K562 (cell line): ENCODE measurements around the gene BNIPL. TPM values are rescaled to one million over a fixed set of nuclear protein-coding genes. Genes with fewer than 3 reads are reported as not detected.
A peak's percentile ranks its signal among the peaks of the same experiment; 100 is the strongest.

Source experiments
- ATF3 ChIP-seq, 2 experiments: fragments of 450-650 bp in 1 of 2; sonication (generic) in 1 of 2; formaldehyde crosslinking in 1 of 2; IDR thresholded peaks in 1 of 2; conservative IDR thresholded peaks in 1 of 2; 2 replicates each; pipeline versions ENCODE4 v1.6.1 to v1.8.1; 2016 to 2023; ENCODE audit warnings: mild to moderate bottlenecking in 2 of 2, moderate library complexity in 2 of 2, inconsistent platforms in 1 of 2, missing genetic modification reagents in 1 of 2
- BRF1 ChIP-seq: IDR thresholded peaks from 3 replicates; pipeline ENCODE4 v1.6.1; 2011; ENCODE audit warnings: borderline replicate concordance, mild to moderate bottlenecking; ENCODE audit not compliant: insufficient read length; ENCODE audit errors: extremely low read depth
- CEBPB ChIP-seq: fragments of 450-650 bp; IDR thresholded peaks from 2 replicates; pipeline ENCODE4 v1.6.1; 2016; ENCODE audit warnings: missing genetic modification characterization, missing compliant biosample characterization
- DPF2 ChIP-seq: fragments of 450-650 bp; IDR thresholded peaks from 2 replicates; pipeline ENCODE4 v1.6.1; 2016
- ELF1 ChIP-seq: fragments of 200-800 bp; sonication (Bioruptor generic); IDR thresholded peaks from 2 replicates; pipeline ENCODE4 v1.6.1; 2016; ENCODE audit warnings: missing genetic modification characterization, missing compliant biosample characterization
- EP300 ChIP-seq: IDR thresholded peaks from 2 replicates; pipeline ENCODE4 v1.6.1; 2012; ENCODE audit warnings: low read length, improper control_type of control experiment
- EWSR1 ChIP-seq: fragments of 450-650 bp; IDR thresholded peaks from 2 replicates; pipeline ENCODE4 v1.6.1; 2018; ENCODE audit warnings: borderline replicate concordance, mild to moderate bottlenecking, low read depth, moderate library complexity; ENCODE audit not compliant: partially characterized antibody
- GTF2E2 ChIP-seq: fragments of 200-800 bp; sonication (Bioruptor generic); IDR thresholded peaks from 2 replicates; pipeline ENCODE4 v1.6.1; 2016; ENCODE audit warnings: missing genetic modification characterization, missing compliant biosample characterization
- IRF9 ChIP-seq: fragments of 450-650 bp; IDR thresholded peaks from 2 replicates; pipeline ENCODE4 v1.6.1; 2016; ENCODE audit warnings: missing biosample characterization, missing genetic modification characterization
- JUND ChIP-seq, 2 experiments: IDR thresholded peaks; 2 replicates in 1 of 2; 3 replicates in 1 of 2; pipeline ENCODE4 v1.6.1; 2011; ENCODE audit warnings: borderline replicate concordance in 2 of 2, low read depth in 2 of 2, low read length in 2 of 2, improper control_type of control experiment in 1 of 2, missing biosample characterization in 1 of 2, missing genetic modification characterization in 1 of 2, missing genetic modification reagents in 1 of 2
- MTA1 ChIP-seq: fragments of 450-650 bp; IDR thresholded peaks from 2 replicates; pipeline ENCODE4 v1.6.1; 2017; ENCODE audit warnings: borderline replicate concordance
- NFIC ChIP-seq: fragments of 450-650 bp; IDR thresholded peaks from 2 replicates; pipeline ENCODE4 v1.6.1; 2017; ENCODE audit warnings: mild to moderate bottlenecking, inconsistent platforms
- NFRKB ChIP-seq: fragments of 450-650 bp; IDR thresholded peaks from 2 replicates; pipeline ENCODE4 v1.6.1; 2016; ENCODE audit warnings: low read depth
- RBM17 ChIP-seq: fragments of 200-400 bp; formaldehyde crosslinking; IDR thresholded peaks from 2 replicates; pipeline ENCODE4 v1.6.1; 2017; ENCODE audit warnings: low read depth, mild to moderate bottlenecking, low read length, borderline replicate concordance
- SIRT6 ChIP-seq: IDR thresholded peaks from one replicate; pipeline ENCODE4 v1.6.1; 2012; ENCODE audit warnings: low read depth, mild to moderate bottlenecking, control low read depth, inconsistent platforms, low read length, moderate library complexity
- SMAD4 ChIP-seq: fragments of 250-450 bp; sonication (Bioruptor Pico); conservative IDR thresholded peaks from 2 replicates; pipeline ENCODE4 v1.8.0; 2021; ENCODE audit warnings: inconsistent platforms, mild to moderate bottlenecking, moderate library complexity
- SMARCC2 ChIP-seq: fragments of 450-650 bp; IDR thresholded peaks from 2 replicates; pipeline ENCODE4 v1.6.1; 2017; ENCODE audit warnings: antibody characterized with exemption, moderate library complexity, mild to moderate bottlenecking, low read depth
- SMARCE1 ChIP-seq: fragments of 450-650 bp; IDR thresholded peaks from 2 replicates; pipeline ENCODE4 v1.7.1; 2016; ENCODE audit warnings: mild to moderate bottlenecking
- TRIM24 ChIP-seq, 2 experiments: fragments of 450-650 bp; IDR thresholded peaks; 2 replicates each; pipeline ENCODE4 v1.6.1; 2016
- ZFPM2 ChIP-seq: fragments of 250-450 bp; sonication (Bioruptor Pico); IDR thresholded peaks from 2 replicates; pipeline ENCODE4 v1.5.1; 2022; ENCODE audit warnings: mild to moderate bottlenecking
- polyA plus RNA-seq, 8 experiments: library from polyadenylated mRNA; depleted of rRNA in 4 of 8; stranded (reverse) in 5 of 8; unstranded in 3 of 8; fragments of >200 nt; fragmentation: Nextera tagmentation in 2 of 8; fragmentation: Illumina TruSeq in 1 of 8; extraction: Ambion mirVana in 2 of 8; extraction: Trizol in 1 of 8; gene quantifications; 2 replicates each; pipeline versions ENCODE4 v1.2.1 to v1.2.3, GENCODE V29; 2011 to 2014; ENCODE audit warnings: inconsistent platforms in 1 of 8, missing spikeins in 1 of 8
- total RNA-seq, 7 experiments: library from RNA; depleted of rRNA in 6 of 7; stranded (reverse); fragments of >200 nt in 6 of 7; fragmentation: Illumina TruSeq in 2 of 7; extraction: Trizol in 2 of 7; gene quantifications; 2 replicates each; pipeline versions ENCODE4 v1.2.1 to v1.2.3, GENCODE V29; 2011 to 2021; ENCODE audit warnings: low replicate concordance in 1 of 7
- TF ChIP-seq, protein P1 (sequence below): fragments of 450-650 bp; IDR thresholded peaks from 2 replicates; pipeline ENCODE4 v1.7.1; 2018; ENCODE audit warnings: mild to moderate bottlenecking, low read depth; ENCODE audit not compliant: partially characterized antibody
- TF ChIP-seq, protein P2 (sequence below): fragments of 450-650 bp; conservative IDR thresholded peaks from 2 replicates; pipeline ENCODE4 v1.6.1; 2016; ENCODE audit warnings: missing genetic modification characterization, low read depth, mild to moderate bottlenecking, control low read depth, missing compliant biosample characterization

BNIPL gene
- total and polyA plus RNA-seq, 9 of the 15 experiments (the other 6 are each of a cell fraction or from before 2014, with no cell fraction given) = 0.08 to 1.4 (median 0.68) TPM

DNA sequence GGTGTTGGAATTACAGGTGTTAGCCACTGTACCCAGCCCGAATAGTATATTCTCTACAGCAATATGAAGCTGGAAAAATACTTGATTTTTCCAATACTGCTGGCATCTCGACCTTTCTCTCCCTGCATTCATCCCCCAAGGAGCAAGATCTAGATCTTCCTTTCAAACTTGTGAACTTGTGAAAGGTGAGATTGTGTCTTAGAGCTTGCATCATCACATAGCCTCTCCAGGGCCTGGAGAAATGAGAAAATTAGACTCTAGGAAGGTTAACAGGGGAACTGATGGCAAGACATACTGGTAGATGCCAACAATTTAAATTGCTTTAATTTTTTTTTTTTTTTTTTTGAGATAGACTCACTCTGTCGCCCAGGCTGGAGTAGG lies 26.1 kb upstream of the BNIPL start (continued):
- TF ChIP-seq IRF9 (tag) (peak; percentile 84), EP300 (peak; percentile 49; the same call in 1 of the 2 replicates), TRIM24 (IDR thresholded peaks at IDR 0.05) (0 out of 4 replicates have a peak, but pooled peaks of 1 of the 2 experiments have one; percentile 30), NFIC (no peak), GTF2E2 (no peak), SMARCC2 (no peak), MTA1 (no peak), SMARCE1 (0 out of 2 replicates have a peak, but pooled peaks have one; percentile 25), ZFPM2 (CRISPR knock-in tag) (no peak), SIRT6 (no peak), EWSR1 (no peak), JUND (IDR thresholded peaks at IDR 0.05; ENCODE audit: borderline replicate concordance, low read depth, low read length) (peak; percentile 48), JUND (tag; IDR thresholded peaks at IDR 0.05; ENCODE audit: borderline replicate concordance, low read depth, low read length) (no peak), ELF1 (no peak), ATF3 (IDR thresholded peaks at IDR 0.05) (peak; percentile 94), ATF3 (CRISPR knock-in tag; conservative IDR thresholded peaks at IDR 0.05) (no peak), RBM17 (no peak), CEBPB (tag) (peak; percentile 71), DPF2 (0 out of 2 replicates have a peak, but pooled peaks have one; percentile 57), BRF1 (no peak), NFRKB (0 out of 2 replicates have a peak, but pooled peaks have one; percentile 21), SMAD4 (0 out of 2 replicates have a peak, but pooled peaks have one; percentile 37)
- TF ChIP-seq, protein P1, sequence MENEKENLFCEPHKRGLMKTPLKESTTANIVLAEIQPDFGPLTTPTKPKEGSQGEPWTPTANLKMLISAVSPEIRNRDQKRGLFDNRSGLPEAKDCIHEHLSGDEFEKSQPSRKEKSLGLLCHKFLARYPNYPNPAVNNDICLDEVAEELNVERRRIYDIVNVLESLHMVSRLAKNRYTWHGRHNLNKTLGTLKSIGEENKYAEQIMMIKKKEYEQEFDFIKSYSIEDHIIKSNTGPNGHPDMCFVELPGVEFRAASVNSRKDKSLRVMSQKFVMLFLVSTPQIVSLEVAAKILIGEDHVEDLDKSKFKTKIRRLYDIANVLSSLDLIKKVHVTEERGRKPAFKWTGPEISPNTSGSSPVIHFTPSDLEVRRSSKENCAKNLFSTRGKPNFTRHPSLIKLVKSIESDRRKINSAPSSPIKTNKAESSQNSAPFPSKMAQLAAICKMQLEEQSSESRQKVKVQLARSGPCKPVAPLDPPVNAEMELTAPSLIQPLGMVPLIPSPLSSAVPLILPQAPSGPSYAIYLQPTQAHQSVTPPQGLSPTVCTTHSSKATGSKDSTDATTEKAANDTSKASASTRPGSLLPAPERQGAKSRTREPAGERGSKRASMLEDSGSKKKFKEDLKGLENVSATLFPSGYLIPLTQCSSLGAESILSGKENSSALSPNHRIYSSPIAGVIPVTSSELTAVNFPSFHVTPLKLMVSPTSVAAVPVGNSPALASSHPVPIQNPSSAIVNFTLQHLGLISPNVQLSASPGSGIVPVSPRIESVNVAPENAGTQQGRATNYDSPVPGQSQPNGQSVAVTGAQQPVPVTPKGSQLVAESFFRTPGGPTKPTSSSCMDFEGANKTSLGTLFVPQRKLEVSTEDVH = no peak
- TF ChIP-seq, protein P2, sequence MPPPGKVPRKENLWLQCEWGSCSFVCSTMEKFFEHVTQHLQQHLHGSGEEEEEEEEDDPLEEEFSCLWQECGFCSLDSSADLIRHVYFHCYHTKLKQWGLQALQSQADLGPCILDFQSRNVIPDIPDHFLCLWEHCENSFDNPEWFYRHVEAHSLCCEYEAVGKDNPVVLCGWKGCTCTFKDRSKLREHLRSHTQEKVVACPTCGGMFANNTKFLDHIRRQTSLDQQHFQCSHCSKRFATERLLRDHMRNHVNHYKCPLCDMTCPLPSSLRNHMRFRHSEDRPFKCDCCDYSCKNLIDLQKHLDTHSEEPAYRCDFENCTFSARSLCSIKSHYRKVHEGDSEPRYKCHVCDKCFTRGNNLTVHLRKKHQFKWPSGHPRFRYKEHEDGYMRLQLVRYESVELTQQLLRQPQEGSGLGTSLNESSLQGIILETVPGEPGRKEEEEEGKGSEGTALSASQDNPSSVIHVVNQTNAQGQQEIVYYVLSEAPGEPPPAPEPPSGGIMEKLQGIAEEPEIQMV = no peak
